GM12892 (cell line): ENCODE measurements around the gene MEGF11.

Source experiments
- POLR2A ChIP-seq: IDR thresholded peaks from 2 replicates; pipeline ENCODE4 v1.6.1; 2011; ENCODE audit warnings: low read depth, low read length, control low read depth
- POLR2AphosphoS5 ChIP-seq: IDR thresholded peaks from 2 replicates; pipeline ENCODE4 v1.6.1; 2011; ENCODE audit warnings: low read depth, low read length, control low read depth
- TAF1 ChIP-seq: IDR thresholded peaks from 2 replicates; pipeline ENCODE4 v1.6.1; 2011; ENCODE audit warnings: low read depth, mild to moderate bottlenecking, control low read depth, low read length, borderline replicate concordance

DNA sequence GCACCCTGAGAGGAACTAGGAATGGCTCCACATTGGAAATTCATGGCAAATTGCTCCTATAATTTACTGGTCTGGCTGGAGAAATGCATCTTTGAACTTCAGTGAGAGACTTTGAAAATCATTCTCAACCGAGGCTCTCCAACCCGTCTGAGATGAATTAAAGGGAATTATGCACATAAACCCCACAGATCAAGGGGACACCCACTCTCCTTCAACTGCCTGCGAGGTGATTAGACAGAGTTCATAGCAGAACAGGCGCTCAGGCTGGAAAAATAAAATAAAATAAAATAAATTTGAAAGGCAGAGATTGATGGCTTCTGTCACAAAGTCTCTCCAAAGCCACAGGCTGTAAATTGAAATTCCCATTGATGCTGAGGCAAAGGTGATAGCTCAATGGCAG is 37.7 kb downstream of the MEGF11 start:
- TF ChIP-seq POLR2A (no peak), POLR2AphosphoS5 (no peak), TAF1 (no peak)
